ENCODE data around the gene STARD10. TPM values are rescaled to one million over a fixed set of nuclear protein-coding genes. Genes with fewer than 3 reads are reported as not detected.

Gene STARD10
- total and polyA plus RNA-seq, 7 donors = 29.9 to 900 (median 60.1) TPM

DNA sequence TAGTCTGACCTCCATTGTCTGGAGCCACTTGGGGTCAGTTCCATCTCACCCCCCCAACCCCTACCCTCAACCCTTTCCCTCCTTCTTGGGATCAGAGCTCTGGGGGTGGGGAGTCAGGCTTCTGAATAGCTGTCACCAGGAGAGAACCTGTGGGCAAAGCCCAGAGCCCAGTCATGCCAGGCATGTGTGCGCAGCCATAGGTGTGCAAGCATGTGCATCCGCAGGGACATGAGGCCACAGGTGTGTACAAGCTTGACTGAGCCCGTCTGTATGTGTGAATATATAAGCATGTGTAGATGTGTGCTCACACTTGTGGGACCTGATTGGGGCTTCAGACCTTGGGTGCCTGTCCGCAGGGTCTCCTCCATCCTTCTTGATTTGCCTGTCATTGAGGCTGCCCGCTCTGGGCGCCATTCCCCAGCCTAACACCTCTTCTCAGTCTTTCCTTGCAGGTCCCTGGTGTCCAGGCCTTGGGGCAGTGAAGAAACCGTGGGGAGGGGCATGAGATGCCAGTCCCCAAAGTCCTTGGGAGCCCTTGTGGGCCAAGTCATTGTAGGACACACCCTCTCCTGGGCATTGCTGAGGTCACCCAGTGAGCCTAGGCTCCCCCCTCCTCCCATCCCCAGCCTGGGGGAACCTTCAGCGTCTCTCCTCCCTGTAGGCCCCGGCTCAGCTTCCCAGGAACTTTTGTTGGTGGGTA is 29.4 kb upstream of the STARD10 start:
- H3K27ac ChIP-seq = peak overlapping the region; percentile 71 to 75 (median 74)
- intact Hi-C loops (cut with DNase I) = loop anchor here (5.0 to 10.0 kb wide), 2 partner anchors 319 to 542 kb away; partner anchors contain the start of gene FCHSD2
- peaks cover 0 to 15% (median 12%) of the 10 kb centered on the region in 4 donors for H3K4me1 ChIP-seq
- 95% methylated on average over 9 of the region's 9 CpGs for WGBS, 2 donors
- DNase-seq = peak; percentile 65
- no peaks in the 10 kb centered on the region for H3K9me3 ChIP-seq
- no peaks in the 10 kb centered on the region for H3K27me3 ChIP-seq
- TF ChIP-seq, protein P1, sequence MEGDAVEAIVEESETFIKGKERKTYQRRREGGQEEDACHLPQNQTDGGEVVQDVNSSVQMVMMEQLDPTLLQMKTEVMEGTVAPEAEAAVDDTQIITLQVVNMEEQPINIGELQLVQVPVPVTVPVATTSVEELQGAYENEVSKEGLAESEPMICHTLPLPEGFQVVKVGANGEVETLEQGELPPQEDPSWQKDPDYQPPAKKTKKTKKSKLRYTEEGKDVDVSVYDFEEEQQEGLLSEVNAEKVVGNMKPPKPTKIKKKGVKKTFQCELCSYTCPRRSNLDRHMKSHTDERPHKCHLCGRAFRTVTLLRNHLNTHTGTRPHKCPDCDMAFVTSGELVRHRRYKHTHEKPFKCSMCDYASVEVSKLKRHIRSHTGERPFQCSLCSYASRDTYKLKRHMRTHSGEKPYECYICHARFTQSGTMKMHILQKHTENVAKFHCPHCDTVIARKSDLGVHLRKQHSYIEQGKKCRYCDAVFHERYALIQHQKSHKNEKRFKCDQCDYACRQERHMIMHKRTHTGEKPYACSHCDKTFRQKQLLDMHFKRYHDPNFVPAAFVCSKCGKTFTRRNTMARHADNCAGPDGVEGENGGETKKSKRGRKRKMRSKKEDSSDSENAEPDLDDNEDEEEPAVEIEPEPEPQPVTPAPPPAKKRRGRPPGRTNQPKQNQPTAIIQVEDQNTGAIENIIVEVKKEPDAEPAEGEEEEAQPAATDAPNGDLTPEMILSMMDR (IDR thresholded peaks at IDR 0.05) = no peak
- TF ChIP-seq POLR2AphosphoS5 (IDR thresholded peaks at IDR 0.05) (no peak), EP300 (IDR thresholded peaks at IDR 0.05) (no peak), POLR2A (IDR thresholded peaks at IDR 0.05) (no peak)
- H3K36me3 ChIP-seq = peaks cover 0 to 12% (median 4%) of the 10 kb centered on the region in 4 donors
- H3K4me3 ChIP-seq = no peak overlapping the region

DNA sequence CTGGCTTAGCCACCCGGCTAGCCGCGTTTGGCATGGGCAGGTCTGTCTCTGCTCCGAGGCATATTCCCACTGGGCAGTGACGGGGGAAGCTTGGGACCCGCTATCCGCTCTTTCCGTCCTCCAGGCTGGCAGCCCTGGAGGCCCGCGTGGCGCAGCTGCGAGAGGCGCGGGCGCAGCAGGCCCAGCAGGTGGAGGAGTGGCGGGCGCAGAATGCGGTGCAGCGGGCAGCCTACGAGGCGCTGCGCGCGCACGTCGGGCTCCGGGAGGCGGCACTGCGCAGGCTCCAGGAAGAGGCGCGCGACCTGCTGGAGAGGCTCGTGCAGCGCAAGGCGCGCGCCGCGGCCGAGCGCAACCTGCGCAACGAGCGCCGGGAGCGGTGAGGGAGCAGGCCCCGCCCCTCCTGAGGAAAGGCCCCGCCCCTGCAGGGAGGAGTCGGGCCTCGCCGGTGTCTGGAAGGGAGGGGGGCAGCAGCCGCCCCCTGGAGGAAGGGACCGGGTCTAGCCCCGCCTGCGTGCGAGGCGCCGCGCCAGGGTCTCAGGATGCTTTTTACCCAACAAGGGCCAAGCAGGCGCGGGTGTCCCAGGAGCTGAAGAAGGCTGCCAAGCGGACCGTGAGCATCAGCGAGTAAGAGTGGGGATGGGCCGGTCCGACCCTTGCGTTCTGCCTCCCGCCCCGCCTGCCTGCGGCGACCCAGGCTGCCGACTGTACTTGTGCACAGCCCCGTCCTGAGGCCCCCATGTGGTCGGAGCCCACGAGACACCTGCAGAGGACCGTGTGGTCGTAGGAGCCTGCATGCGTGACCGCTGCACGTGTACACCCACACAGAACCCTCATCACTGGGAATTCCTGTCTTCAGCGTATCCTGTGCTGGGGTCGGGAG is 28.3 kb upstream of the STARD10 start:
- H3K36me3 ChIP-seq = peaks cover 0 to 21% (median 8%) of the 10 kb centered on the region in 4 donors
- peak overlapping the region; percentile 71 to 75 (median 74) for H3K27ac ChIP-seq
- TF ChIP-seq POLR2A (IDR thresholded peaks at IDR 0.05) (peak in 1 of 2 donors; percentile 36), POLR2AphosphoS5 (IDR thresholded peaks at IDR 0.05) (peak; percentile 34 to 78 (median 52)), EP300 (IDR thresholded peaks at IDR 0.05) (no peak)
- TF ChIP-seq, protein P1 (IDR thresholded peaks at IDR 0.05) = peak in 1 of 4 experiments; percentile 24
- peak; percentile 94 for DNase-seq
- H3K27me3 ChIP-seq = no peaks in the 10 kb centered on the region
- 28 to 40% methylated on average over 82 of the region's 82 CpGs for WGBS, 2 donors
- peaks cover 0 to 15% (median 12%) of the 10 kb centered on the region in 4 donors for H3K4me1 ChIP-seq
- peak overlapping the region; percentile 34 to 55 (median 48) for H3K4me3 ChIP-seq
- no peaks in the 10 kb centered on the region for H3K9me3 ChIP-seq
- intact Hi-C loops (cut with DNase I) = loop anchor here (5.0 to 10.0 kb wide), 2 partner anchors 320 to 543 kb away; partner anchors contain the start of gene FCHSD2

DNA sequence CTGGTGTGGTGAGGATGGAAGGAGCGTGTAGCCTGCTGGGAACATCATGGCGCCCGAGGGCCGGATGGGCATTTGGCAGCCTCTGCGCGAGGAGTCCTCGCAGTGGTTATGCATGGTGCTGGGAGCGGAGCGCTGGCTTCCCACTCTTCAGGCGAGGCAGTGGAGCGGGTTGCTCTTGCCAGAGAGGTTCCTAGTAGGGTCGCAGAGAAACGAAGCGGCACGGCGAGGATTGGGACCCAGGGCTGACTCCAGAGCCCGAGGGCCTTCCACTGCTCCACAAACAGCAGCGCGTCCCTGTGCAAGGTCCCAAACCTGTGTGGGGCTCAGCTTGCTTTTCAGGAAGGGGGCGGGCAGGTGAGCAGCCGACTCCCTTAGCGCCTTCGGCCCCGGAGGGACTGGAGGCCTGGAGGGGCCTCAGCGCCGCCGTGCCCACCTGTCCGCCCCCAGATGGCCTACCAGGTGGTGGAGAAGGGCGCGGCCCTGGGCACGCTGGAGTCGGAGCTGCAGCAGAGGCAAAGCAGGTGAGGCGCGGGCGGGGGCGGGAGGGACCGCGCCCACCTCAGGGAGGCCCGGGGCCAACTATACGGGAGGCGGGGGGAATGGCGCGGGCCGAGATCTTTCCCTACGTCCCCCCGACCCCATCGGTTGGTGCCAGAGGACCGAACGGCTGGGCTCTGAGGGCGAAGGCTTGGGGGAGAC is 27.5 kb upstream of the STARD10 start:
- DNase-seq = no peak
- intact Hi-C loops (cut with DNase I) = loop anchor here (5.0 to 10.0 kb wide), 2 partner anchors 321 to 543 kb away; partner anchors contain the start of gene FCHSD2
- 39 to 69% methylated on average over 50 of the region's 50 CpGs for WGBS, 2 donors
- Histone ChIP-seq H3K36me3 (peaks cover 0 to 21% (median 8%) of the 10 kb centered on the region in 4 donors), H3K27ac (peak overlapping the region; percentile 71 to 75 (median 74)), H3K4me3 (peak overlapping the region; percentile 34 to 55 (median 48)), H3K4me1 (peaks cover 0 to 19% (median 16%) of the 10 kb centered on the region in 4 donors), H3K9me3 (no peaks in the 10 kb centered on the region), H3K27me3 (no peaks in the 10 kb centered on the region)
- TF ChIP-seq EP300 (IDR thresholded peaks at IDR 0.05) (no peak), POLR2AphosphoS5 (IDR thresholded peaks at IDR 0.05) (no peak), POLR2A (IDR thresholded peaks at IDR 0.05) (no peak)
- TF ChIP-seq, protein P1 (IDR thresholded peaks at IDR 0.05) = no peak

GRCh38 chr11:72820439-72821139 is 26.7 kb upstream of the STARD10 start:
- Histone ChIP-seq H3K27ac (no peak overlapping the region), H3K4me1 (peaks cover 0 to 26% (median 21%) of the 10 kb centered on the region in 4 donors), H3K36me3 (peaks cover 0 to 21% (median 8%) of the 10 kb centered on the region in 4 donors), H3K27me3 (no peaks in the 10 kb centered on the region), H3K4me3 (no peak overlapping the region), H3K9me3 (no peaks in the 10 kb centered on the region)
- no peak for DNase-seq
- intact Hi-C loops (cut with DNase I) = loop anchor here (5.0 to 10.0 kb wide), 2 partner anchors 322 to 544 kb away; partner anchors contain the start of gene FCHSD2
- WGBS, 2 donors = 95 to 96% methylated on average over 15 of the region's 15 CpGs
- TF ChIP-seq, protein P1 (IDR thresholded peaks at IDR 0.05) = no peak
- TF ChIP-seq POLR2A (IDR thresholded peaks at IDR 0.05) (no peak), EP300 (IDR thresholded peaks at IDR 0.05) (no peak), POLR2AphosphoS5 (IDR thresholded peaks at IDR 0.05) (no peak)
